ENCODE data around the gene RASGRP2.
A peak's percentile ranks its signal among the peaks of the same experiment; 100 is the strongest.

Gene RASGRP2

GRCh38 chr11:64776425-64776824, 32.5 kb upstream of the RASGRP2 start:
- no peak for TF ChIP-seq ZNF560 (tag by site-specific recombination; IDR thresholded peaks at IDR 0.05; ENCODE audit: borderline replicate concordance)
- TF ChIP-seq ZNF670 (tag by site-specific recombination; IDR thresholded peaks at IDR 0.05; ENCODE audit: low read depth), result no peak
- TF ChIP-seq ZNF747 (tag by site-specific recombination; IDR thresholded peaks at IDR 0.05), result no peak
- no peak for TF ChIP-seq ZBTB48 (tag by site-specific recombination; IDR thresholded peaks at IDR 0.05)
- Histone ChIP-seq H3K4me1 (ENCODE audit: control insufficient read depth, insufficient read depth, low read length) (no peaks in the 10 kb centered on the region), H3K36me3 (ENCODE audit: control insufficient read depth in 2 of 2, insufficient read depth in 1 of 2, low read length in 2 of 2) (peaks cover 39 to 65% of the 10 kb centered on the region in 2 experiments), H3K9me3 (ENCODE audit: control insufficient read depth, insufficient read depth, low read depth, low read length) (no peaks in the 10 kb centered on the region), H3K4me3 (ENCODE audit: low read depth, low read length) (peak overlapping the region; percentile 96), H3K27ac (ENCODE audit: extremely low read depth, low read depth, low read length) (no peak overlapping the region)
- CTCF ChIA-PET, result interaction anchor here (0.5 to 2.8 kb wide), 4 partner anchors 9 to 1596 kb away, joined by 3 to 13 read pairs (median 6); no protein-coding TSS in a partner anchor
- POLR2A ChIA-PET, result interaction anchor here (0.6 to 2.0 kb wide), 3 partner anchors 12 to 369 kb away, joined by 3 to 16 read pairs (median 6); partner anchors contain the start of gene PYGM

- POLR2A ChIA-PET, result interaction anchor here (1.8 kb wide), 1 partner anchor 8 kb away, joined by 5 read pairs; no protein-coding TSS in a partner anchor
- Histone ChIP-seq H3K27ac (ENCODE audit: extremely low read depth, low read depth, low read length) (no peak overlapping the region), H3K4me1 (ENCODE audit: control insufficient read depth, insufficient read depth, low read length) (no peaks in the 10 kb centered on the region), H3K36me3 (ENCODE audit: control insufficient read depth in 2 of 2, insufficient read depth in 1 of 2, low read length in 2 of 2) (peaks cover 39 to 84% of the 10 kb centered on the region in 2 experiments), H3K9me3 (ENCODE audit: control insufficient read depth, insufficient read depth, low read depth, low read length) (no peaks in the 10 kb centered on the region), H3K4me3 (ENCODE audit: low read depth, low read length) (no peak overlapping the region)
- no peak for TF ChIP-seq ZNF555 (tag by site-specific recombination; conservative IDR thresholded peaks at IDR 0.05)
- TF ChIP-seq BCL11A (tag by site-specific recombination; IDR thresholded peaks at IDR 0.05; ENCODE audit: low read depth), result no peak
- TF ChIP-seq ZNF777 (tag by site-specific recombination; IDR thresholded peaks at IDR 0.05; ENCODE audit: borderline replicate concordance), result no peak
- no peak for TF ChIP-seq ZNF768 (tag by site-specific recombination; IDR thresholded peaks at IDR 0.05)
- no peak for TF ChIP-seq GLIS2 (tag by site-specific recombination; IDR thresholded peaks at IDR 0.05)
- TF ChIP-seq SETDB1 (IDR thresholded peaks at IDR 0.05; ENCODE audit: insufficient read length, low read length), result no peak
- CTCF ChIA-PET, result interaction anchor here (0.7 to 1.4 kb wide), 4 partner anchors 10 to 27 kb away, joined by 3 to 4 read pairs (median 3); partner anchors contain the start of gene PYGM
Measured at GRCh38 chr11:64774144-64774543, 30.2 kb upstream of the RASGRP2 start.

DNA sequence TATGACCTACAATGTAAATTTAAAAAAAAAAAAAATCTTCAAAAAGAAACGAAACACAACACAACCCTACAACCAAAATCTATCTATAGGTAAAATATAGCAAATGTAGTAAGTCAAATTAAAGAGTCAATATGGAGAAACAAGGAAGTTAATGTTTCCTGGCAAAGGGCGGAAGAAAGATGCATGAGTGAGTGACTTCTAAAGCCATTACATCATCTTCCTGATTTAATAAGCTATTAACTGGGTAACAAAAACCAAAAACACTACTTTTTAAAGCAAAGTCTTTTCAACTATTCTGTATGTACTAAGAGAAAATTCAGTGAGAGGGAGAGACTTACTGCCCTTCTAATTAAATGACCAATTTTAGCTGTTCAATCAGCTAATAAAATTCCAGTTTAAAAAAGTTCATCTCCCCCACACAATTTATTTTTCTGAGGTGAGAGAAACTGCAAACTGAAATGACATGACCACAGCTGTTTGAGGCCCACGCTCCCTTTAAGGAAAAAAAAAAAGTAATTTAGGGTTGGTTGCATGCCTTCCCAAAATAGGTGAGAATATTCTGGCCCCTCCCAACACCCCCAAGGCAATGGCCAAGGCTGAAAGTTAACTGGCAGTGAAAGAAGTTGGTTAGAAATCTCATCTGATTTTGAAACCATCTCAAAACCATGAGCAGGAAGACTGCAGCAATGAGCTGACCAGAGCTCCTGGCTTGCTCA, 28.5 kb upstream of the RASGRP2 start:
- Histone ChIP-seq H3K27ac (ENCODE audit: extremely low read depth, low read depth, low read length) (no peak overlapping the region), H3K9me3 (ENCODE audit: control insufficient read depth, insufficient read depth, low read depth, low read length) (no peaks in the 10 kb centered on the region), H3K36me3 (ENCODE audit: control insufficient read depth in 2 of 2, insufficient read depth in 1 of 2, low read length in 2 of 2) (peaks cover 39 to 100% of the 10 kb centered on the region in 2 experiments), H3K4me1 (ENCODE audit: control insufficient read depth, insufficient read depth, low read length) (no peaks in the 10 kb centered on the region), H3K4me3 (ENCODE audit: low read depth, low read length) (no peak overlapping the region)
- TF ChIP-seq ZNF514 (tag by site-specific recombination; IDR thresholded peaks at IDR 0.05) (no peak), ZNF692 (tag by site-specific recombination; IDR thresholded peaks at IDR 0.05) (0 out of 2 replicates have a peak, but pooled peaks have one; percentile 22)
- TF ChIP-seq, protein P1, sequence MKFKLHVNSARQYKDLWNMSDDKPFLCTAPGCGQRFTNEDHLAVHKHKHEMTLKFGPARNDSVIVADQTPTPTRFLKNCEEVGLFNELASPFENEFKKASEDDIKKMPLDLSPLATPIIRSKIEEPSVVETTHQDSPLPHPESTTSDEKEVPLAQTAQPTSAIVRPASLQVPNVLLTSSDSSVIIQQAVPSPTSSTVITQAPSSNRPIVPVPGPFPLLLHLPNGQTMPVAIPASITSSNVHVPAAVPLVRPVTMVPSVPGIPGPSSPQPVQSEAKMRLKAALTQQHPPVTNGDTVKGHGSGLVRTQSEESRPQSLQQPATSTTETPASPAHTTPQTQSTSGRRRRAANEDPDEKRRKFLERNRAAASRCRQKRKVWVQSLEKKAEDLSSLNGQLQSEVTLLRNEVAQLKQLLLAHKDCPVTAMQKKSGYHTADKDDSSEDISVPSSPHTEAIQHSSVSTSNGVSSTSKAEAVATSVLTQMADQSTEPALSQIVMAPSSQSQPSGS (tag by site-specific recombination; IDR thresholded peaks at IDR 0.05; ENCODE audit: low read depth), result 0 out of 2 replicates have a peak, but pooled peaks have one; percentile 7
- CTCF ChIA-PET, result interaction anchor here (0.6 to 2.0 kb wide), 3 partner anchors 29 to 482 kb away, joined by 3 to 9 read pairs (median 8); partner anchors contain the start of gene RASGRP2
- POLR2A ChIA-PET, result interaction anchor here (0.7 to 2.6 kb wide), 4 partner anchors 9 to 178 kb away, joined by 3 to 10 read pairs (median 4); partner anchors contain the start of gene PYGM

DNA sequence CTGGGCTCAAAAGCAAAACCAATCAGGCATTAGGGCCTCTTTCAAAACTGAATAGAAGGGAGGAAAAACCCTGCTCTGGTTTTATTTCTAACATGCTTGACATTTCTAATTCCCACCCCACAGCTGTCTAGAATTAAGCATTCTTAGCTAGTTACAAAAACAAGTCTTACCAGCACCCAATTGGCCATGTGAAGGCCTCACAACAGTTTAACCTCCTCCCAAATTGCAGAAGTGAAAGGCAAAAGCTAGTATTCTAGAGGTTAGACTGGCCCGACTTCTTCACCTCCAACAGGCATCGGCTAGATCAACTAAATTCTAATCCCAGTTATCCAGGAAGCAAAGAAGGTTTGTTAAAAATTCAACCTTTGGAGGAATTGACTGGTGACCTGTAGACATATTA, 27.9 kb upstream of the RASGRP2 start:
- no peak overlapping the region for H3K27ac ChIP-seq (ENCODE audit: extremely low read depth, low read depth, low read length)
- CTCF ChIA-PET, result interaction anchor here (0.7 to 2.0 kb wide), 3 partner anchors 16 to 121 kb away, joined by 3 to 8 read pairs (median 5); partner anchors contain the start of gene RASGRP2
- POLR2A ChIA-PET, result interaction anchor here (0.7 to 2.6 kb wide), 3 partner anchors 8 to 178 kb away, joined by 3 to 10 read pairs (median 4); partner anchors contain the start of gene PYGM
- H3K36me3 ChIP-seq (ENCODE audit: control insufficient read depth in 2 of 2, insufficient read depth in 1 of 2, low read length in 2 of 2), result peaks cover 39 to 100% of the 10 kb centered on the region in 2 experiments
- H3K4me3 ChIP-seq (ENCODE audit: low read depth, low read length), result no peak overlapping the region
- no peaks in the 10 kb centered on the region for H3K9me3 ChIP-seq (ENCODE audit: control insufficient read depth, insufficient read depth, low read depth, low read length)
- no peaks in the 10 kb centered on the region for H3K4me1 ChIP-seq (ENCODE audit: control insufficient read depth, insufficient read depth, low read length)
- TF ChIP-seq ZNF26 (tag by site-specific recombination; IDR thresholded peaks at IDR 0.05) (no peak), ZNF394 (tag by site-specific recombination; IDR thresholded peaks at IDR 0.05; ENCODE audit: borderline replicate concordance) (no peak), TCF7L2 (IDR thresholded peaks at IDR 0.05; ENCODE audit: borderline replicate concordance, low read depth, low read length) (no peak), KLF17 (tag by site-specific recombination; IDR thresholded peaks at IDR 0.05) (no peak), ZNF707 (tag by site-specific recombination; IDR thresholded peaks at IDR 0.05) (no peak), ZNF600 (tag by site-specific recombination; IDR thresholded peaks at IDR 0.05) (no peak)

All from HEK293 (cell line).